Spleen (tissue), 7 donors: ENCODE measurements around the gene DLX4.

ENCODE experiments used
- CTCF ChIP-seq, 11 experiments: fragments of 200-600 bp in 7 of 11; fragments of 450-650 bp in 4 of 11; sonication (generic) in 4 of 11; IDR thresholded peaks in 8 of 11; conservative IDR thresholded peaks in 3 of 11; 1 replicate in 7 of 11; 2 replicates in 4 of 11; pipeline versions ENCODE4 v1.4.0 to v1.8.0; 2016 to 2021; ENCODE audit warnings: antibody characterized with exemption in 11 of 11, inconsistent platforms in 4 of 11, mild to moderate bottlenecking in 1 of 11
- POLR2AphosphoS5 ChIP-seq, 3 donors: sonication (generic); formaldehyde crosslinking; IDR thresholded peaks; one replicate each; pipeline ENCODE4 v1.5.1; 2017; ENCODE audit warnings: antibody characterized with exemption in 3 of 3
- donor health status: DM: no; HTN: no; CAD: no; lungs with moderate emphysema.
- donor health status: DM: no; HTN: no; CAD: no.
- donor health status: DM: no; HTN: no; CAD: no.

GRCh38 chr17:49964769-49965523 lies 4.0 kb upstream of the DLX4 start:
- TF ChIP-seq CTCF (IDR thresholded peaks at IDR 0.05 in 8 of 11, conservative IDR thresholded peaks at IDR 0.05 in 3 of 11) (no peak), POLR2AphosphoS5 (IDR thresholded peaks at IDR 0.05) (no peak)
